HG03175 (cell line): Measurements from ENCODE around the gene ARHGEF4.
"Not testable (repeated sequence)": the region's sequence is repeated elsewhere in the genome, so short reads cannot be mapped to it uniquely, and the experiment has no call there.

ENCODE experiments used
- ATAC-seq: cut with Tn5 transposase; IDR thresholded peaks from one replicate; pipeline ENCODE4 v1.9.1; 2021; ENCODE audit warnings: mild to moderate bottlenecking, moderate library complexity; ENCODE audit not compliant: unreplicated experiment

Gene ARHGEF4

DNA sequence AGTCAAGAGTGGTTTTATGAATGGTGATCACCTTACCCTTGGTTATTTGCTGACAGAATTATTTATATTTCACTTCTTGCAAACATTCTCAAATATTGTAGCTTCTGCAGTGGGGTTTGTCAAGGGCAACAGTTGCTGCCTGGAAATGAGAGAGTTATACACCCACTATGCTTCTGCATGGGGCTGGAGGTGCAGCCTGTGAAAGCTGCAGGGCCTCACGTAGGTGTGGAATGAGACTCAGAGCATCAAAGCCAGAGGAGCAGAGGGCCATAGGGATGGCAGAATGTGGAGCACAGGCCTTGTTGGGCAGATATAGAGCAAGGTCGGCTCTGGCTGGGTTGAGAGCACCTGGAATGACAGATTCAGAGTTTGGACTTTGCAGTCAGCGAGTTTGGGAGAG lies 128.2 kb downstream of the ARHGEF4 start:
- no peak for ATAC-seq

DNA sequence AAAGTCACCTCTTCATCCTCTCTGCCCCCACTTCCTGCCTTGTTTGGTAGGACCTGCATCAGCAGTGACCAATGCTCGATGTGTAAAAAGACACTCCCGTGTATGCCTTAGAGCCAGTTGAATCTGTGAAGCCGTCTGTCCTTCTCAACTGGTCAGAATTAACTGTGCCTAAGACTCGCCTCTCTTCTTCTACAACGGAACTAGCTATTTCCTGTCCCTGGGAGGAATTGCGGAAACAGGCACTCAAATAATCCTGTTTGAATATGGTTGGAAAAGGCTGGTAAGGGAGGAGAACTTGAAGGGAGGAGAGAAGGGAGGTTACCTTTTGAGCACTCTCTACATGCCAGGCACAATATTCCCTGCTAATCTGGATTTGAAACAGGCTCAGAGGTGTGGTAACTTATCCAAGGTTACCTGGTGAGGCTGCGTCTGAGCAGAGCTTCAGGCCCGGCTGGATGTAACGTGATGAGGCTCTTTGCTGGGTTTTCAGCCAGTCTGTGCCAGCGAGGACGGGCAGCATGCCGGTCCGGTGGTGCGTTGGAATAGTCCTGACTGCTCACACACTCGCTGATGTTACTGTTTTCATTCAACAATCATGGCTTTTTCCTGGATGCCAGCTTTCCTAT lies 129.5 kb downstream of the ARHGEF4 start:
- no peak for ATAC-seq

DNA sequence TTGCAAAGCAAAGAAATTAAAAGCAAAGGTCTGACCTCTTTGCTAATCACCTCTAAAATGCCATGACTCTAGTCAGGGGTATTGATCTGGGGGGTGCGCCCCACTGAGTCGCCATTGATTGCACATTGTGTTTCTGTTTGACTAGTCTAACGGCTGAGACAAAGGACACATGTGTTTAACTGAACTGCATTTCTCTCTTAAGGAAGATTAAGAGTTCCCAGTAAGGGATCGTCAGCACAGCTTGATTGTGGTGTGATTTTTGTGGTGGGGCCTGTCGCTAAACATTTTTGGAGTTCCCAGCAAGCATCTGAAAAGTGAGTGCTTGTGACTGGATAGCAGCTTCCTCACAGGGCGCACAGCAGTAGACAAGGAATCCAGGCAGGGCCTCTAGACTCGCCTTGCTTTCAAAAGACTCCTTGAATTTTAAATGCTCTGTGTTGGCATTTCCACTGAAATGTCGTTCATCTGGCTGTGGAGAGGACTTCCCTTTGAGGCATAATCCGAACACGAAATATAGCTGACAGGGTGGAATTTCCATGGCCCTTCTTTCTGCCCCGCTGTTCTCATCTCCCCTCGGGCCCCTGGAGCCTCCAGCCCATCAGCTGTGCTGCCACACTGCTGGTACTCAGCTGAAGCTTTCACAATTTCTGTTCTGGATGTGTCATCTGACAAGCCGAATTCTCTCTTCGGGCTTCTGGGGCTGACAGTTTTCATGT lies 130.2 kb downstream of the ARHGEF4 start:
- ATAC-seq: no peak

DNA sequence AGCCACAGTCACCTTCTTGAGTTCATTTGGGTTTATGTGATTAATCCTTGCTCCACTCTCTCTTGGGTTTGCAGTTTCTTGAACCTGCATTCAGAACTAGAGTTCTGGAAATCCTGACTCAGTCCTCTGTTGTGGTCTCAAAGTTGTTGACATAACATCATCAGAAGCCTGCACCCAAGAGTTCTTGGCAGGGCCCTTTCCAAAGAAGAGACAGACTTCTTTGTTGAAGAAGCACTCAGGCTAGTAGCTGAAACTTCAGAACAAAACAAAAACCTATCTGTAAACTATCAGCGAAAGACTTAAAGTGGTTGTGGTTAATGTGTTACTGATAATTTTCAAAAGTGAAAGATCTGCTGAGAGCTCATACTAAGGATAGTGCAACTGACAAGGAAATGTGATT lies 135.7 kb downstream of the ARHGEF4 start:
- ATAC-seq: peak; percentile 92

DNA sequence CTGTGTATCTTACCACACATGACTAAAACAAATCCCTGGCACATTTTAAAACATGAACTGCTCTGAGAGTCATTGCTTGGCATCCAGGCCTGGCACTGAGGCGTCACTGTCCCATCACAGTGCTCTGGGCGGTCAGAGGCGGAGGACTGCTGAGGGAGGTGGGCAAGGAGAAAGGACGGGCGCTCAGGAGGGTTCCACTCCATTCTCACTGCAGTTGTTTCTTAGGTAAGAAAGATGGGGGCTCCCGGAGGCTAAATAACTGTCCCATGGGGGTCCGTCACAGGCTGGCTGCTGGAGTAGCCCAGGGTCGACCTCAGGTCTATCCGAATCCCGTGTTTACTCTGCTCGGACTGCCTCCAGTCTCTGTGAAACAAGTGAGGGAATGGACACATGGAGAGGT lies 139.0 kb downstream of the ARHGEF4 start:
- no peak for ATAC-seq

DNA sequence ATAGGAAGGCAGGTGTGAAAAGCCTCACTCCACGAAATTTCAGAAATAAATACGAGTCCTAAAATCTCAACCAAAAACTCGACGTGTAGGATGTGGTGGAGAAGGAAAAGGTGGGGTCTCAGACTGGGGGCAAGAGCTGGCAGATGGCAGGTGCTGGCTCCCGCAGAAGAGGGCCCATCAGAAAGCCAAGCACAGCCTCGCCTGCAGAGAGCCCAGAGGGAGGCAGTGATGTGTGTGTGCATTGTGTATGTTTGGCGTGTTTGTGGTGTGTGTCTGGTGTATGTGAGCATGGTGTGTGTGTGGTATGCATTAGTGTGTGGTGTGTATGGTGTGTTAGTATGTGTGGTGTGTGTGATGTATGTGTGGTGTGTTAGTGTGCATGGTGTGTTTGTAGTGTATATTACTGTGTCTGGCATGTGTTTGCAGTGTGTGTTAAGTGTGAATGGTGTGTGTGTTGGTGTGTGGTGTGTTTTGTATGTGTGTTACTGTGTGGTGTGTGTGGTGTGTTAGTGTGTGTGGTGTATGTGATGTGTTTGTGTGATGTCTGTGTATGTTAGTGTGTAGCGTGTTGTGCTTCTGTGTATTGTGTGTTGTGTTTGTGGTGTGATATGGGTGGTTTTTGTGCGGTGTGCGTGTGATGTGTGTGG lies 140.0 kb downstream of the ARHGEF4 start:
- no peak for ATAC-seq

DNA sequence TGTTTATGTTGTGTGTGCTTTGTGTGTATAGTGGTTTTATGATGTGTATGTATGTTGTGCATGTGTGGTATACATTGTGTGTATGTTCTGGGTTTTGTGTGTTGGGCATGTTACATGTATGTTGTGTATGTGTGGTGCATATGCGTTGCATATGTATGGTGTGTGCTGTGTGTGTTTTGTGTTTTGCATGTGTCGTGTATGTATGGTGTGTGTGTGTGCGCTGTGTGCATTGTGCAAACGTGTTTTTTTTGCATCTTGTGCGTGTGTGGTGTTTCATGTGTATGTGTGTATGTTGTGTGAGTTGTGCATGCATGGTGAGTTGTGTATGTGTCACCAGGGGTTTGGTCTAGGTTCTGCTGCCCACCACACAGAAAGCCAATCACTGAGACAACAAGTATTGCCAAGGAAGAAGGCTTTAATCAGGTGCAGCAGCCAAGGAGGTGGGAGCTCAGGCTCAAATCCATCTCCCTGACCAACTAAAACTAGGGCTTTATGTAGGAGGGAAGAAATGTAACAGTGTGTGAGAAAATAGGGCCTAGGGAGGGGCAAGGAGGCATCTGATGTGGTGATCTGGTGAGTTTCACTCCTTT lies 140.8 kb downstream of the ARHGEF4 start:
- no peak for ATAC-seq

DNA sequence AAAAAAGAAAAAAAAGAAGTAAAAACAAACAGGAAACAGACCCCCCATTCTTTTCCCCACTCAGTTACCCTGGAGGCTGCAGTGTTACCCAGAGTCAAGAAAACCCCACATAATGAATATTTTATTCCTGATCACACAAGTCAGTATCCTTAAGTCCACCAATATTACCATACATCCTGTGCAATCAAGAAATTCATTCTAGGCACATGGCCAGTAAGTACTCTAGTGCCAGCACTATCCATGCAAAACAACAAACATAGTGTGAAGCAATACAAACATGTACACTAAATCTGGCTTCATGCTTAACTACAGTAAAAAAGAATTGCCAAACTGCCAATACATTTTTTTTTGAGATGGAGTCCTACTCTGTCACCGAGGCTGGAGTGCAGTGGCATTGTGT lies 145.0 kb downstream of the ARHGEF4 start:
- no peak for ATAC-seq

DNA sequence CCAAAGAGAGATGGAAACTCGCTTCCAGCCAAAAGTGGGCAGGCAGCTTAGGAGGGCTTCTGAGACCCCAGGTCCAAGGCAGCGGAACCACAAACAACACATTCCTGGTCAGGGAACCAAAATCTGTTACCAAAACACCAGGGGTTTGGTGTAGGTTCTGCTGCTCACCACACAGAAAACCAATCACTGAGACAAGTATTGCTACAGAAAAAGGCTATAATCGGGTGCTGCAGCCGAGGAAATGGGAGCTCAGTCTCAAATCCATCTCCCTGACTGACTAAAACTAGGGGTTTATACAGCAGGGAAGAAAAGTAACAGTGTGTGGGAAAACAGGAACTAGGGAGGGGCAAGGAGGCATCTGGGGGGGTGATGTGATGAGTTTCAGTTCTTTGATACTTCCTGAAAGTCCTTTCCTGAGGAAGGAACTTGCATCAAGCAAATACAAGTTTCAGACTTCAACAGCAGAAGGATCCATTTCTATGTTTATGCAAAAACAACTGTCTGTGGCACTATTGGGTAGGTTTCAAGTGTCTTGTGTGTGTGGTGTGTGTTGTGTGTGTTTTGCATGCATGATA lies 148.6 kb downstream of the ARHGEF4 start:
- no peak for ATAC-seq

DNA sequence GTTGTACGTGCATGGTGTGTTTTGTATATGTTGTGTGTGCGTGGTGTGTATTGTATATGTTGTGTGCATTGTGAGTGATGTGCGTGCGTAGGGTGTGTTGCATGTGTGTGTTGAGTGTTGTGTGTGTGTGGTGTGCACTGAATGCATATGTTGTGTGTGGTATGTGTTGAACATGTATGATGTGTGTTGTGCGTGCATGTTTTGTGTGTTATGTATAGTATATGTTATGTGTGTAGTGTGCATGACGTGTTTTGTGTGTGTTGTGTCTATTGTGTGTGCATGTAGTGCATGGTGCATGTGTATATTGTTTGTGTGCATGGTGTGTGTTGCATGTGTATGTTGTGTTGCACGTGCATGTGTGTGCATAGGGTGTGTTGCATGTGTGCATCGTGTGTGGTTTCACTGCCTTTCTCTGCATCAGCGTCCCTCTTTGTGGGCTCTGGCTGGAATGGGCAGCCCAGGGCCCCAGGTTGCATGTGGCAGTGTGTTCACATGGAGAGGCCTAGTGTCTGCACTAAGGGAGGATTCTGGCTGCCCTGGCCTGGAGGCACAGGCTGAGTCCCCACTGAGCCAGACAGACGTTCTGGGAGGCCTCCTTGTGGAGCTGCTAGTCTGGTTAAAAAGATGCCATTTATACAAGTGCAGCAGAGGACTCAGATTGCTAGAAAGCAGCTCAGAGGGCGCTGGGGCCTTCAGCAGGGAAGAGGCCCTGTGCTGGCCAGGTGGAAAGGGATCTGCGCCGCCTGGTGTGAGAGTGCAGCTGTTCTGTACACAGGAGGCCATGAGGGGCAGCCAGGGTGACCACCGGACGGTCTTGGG lies 149.3 kb downstream of the ARHGEF4 start:
- ATAC-seq: no peak

DNA sequence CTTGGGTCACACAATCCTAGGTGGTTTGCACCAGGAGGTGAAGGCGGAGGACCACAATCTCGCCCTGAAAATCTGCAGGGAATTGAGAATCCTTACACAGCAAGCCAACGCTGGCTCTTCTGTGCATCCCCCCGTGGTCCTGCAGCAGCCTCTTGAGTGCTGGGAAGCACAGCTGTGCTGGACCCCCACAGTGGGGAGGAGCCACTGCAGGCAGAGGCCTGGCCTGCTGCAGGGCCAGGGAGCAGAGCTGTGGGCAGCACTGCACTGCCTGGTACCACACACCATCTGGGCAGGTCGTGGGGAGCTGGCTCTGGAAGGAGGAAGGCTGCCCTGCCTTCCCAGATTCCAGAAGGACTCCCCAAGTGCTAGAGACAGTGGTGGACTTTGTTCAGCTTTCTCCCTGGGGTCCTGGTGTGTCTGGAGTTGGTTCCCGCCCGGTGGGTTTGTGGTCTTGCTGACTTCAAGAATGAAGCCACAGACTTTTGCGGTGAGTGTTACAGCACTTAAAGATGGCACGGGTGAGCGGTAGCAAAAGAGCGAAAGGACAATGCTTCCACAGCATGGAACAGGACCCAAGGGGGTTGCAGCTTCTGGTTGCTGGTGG lies 150.3 kb downstream of the ARHGEF4 start:
- ATAC-seq: no peak

DNA sequence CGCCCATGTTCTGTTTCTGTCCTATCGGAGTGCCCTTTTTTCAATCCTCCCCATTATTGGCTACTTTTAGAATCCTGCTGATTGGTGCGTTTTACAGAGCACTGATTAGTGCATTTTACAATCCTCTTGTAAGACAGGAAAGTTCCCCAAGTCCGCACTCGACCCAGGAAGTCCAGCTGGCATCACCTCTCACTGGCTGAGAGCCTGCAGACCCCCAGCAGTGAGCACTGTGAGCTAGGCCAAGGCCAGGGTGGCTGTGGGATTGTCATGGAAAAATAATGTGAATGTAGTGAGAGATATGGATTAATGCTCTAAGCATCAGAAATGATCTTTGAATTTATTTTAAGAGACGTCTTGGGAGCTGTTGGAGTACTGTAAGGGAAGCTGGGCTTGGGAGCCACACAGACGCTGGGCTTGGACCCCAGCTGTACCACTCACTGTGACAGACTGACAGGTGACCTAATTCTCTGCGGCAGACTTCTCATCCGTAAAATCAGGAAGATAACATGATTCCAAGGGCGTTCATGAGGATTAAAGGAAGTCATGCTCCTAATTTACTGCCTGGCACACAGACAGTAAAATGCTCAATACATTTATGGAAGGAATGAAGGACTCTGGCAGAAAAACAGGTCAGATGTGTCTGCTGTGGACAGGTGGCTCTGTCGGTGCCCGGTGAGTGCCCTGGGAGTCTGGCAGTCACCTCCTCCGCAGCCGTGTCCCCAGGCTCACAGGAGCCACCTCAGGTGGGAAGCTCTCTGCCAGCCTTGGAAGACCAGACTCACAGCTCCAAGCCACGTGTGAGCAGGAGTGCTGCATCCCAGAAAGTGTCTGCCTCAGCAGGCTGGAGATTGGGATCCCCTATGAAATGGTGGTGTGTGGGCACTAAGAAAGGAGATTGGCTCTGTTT lies 151.1 kb downstream of the ARHGEF4 start:
- ATAC-seq: no peak

DNA sequence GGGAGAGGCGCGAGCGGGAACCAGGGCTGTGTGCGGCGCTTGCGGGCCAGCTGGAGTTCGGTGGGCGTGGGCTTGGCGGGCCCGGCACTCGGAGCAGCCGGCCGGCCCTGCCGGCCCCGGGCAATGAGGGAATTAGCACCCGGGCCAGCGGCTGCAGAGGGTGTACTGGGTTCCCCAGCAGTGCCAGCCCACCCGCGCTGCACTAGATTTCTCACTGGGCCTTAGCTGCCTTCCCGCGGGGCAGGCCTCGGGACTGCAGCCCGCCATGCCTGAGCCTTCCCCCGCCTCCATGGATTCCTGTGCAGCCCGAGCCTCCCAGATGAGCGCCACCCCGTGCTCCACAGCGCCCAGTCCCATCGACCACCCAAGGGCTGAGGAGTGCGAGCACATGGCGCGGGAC lies 154.7 kb downstream of the ARHGEF4 start:
- ATAC-seq: not testable (repeated sequence)

DNA sequence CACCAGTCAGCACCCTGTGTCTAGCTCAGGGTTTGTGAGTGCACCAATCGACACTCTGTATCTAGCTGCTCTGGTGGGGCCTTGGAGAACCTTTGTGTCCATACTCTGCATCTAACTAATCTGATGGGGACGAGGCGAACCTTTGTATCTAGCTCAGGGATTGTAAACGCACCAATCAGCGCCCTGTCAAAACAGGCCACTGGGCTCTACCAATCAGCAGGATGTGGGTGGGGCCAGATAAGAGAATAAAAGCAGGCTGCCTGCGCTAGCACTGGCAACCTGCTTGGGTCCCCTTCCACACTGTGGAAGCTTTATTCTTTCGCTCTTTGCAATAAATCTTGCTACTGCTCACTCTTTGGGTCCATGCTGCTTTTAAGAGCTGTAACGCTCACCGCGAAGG lies 155.3 kb downstream of the ARHGEF4 start:
- not testable (repeated sequence) for ATAC-seq

DNA sequence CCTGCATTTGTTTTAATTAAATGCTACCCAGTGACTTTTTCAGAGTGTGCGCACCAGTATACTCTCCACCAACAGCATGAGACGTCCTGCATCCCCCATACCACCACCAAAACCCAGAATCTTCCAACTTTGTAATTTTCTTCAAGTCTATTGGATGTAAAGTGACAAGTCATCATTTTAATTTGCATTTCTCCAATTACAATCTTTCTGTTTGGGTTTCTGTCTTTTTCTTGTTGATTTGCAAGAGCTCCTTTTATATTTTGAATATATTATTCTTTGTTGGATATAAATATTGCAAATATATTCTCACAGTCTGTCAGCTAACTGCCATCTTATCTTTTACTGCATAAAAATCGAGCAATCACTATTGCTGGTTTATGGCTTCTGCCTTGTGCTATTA lies 160.0 kb downstream of the ARHGEF4 start:
- ATAC-seq: no peak

DNA sequence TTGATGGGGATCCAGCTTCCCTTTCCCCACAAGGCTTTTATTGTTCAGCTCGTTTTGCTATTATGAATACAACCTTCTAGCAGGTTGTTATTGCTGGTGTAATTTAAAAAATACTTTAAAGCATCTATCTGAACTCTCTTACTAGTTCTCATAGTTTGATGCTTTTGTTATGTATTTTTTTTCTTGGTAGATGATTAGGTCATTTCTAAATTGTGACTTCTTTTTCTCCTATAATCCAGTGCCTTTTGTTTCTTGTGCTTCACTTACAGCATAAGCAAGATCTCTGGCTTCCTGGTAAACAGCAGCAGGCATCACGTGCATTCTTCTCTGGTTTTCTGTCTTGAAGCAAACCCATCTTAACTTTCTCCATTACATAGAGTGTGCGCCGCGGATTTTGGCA lies 160.5 kb downstream of the ARHGEF4 start:
- no peak for ATAC-seq

DNA sequence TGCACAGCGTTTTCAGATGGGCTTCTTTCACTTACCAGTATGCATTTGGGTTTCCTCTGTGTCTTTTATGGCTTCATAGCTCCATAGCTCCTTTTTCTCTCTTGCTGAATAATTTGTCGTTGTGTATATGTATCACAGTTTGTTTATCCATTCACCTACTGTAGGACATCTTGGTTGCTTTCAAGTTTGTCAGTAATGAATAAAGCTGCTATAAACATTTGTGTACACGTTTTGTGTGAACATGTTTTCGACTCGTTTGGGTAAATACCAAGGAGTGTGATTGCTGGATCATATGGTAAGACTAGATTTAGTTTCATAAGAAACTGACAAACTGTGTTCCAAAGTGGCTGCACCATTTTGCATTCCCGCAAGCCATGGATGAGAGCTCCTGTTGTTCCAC lies 161.8 kb downstream of the ARHGEF4 start:
- no peak for ATAC-seq

DNA sequence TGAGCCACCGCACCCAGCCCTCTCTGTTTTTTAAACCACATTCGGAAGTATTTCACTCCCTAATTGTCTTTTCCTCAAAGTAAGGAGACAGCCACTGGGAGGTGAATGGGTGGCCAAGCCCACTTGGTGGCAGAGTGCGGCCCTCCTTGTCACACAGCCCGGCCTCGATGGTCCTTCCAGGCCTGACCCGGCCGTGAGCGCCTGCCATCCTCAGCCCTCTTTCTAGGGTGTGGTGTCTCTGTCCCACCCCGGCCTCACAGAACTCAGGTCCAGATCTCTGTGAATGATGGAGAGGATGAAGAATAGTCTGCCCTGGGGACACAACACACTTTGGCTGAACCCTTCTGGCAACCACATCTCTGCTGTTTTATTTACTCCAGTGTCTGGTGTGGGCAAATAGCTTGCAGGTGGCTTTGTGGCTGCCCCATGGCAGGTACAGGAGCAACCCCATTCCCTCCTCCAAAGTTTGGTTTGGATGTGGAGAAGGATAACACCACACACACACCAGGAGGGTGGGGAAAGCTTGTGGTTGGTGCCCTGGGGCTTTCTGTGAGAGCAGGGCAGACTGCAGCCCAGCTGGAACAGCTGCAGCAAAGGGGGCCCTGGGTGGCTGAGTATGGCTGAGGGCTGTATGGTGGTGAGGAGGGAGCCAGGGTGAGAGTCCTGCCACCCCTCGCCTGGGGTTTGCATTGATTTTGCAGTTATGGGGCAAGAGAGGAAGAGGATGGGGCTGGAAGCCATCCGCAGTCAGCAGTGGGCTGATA lies 167.9 kb downstream of the ARHGEF4 start:
- no peak for ATAC-seq
